ENCODE results near the gene ATP13A2.

Gene ATP13A2

GRCh38 chr1:17008208-17008855, 3.4 kb downstream of the ATP13A2 start:
- in situ Hi-C loops (cut with HindIII; ENCODE audit: low sequenced_read_pairs): no loop called here

GRCh38 chr1:17007121-17007520, 4.6 kb downstream of the ATP13A2 start:
- in situ Hi-C loops (cut with HindIII; ENCODE audit: low sequenced_read_pairs): no loop called here

- in situ Hi-C loops (cut with HindIII; ENCODE audit: low sequenced_read_pairs): no loop called here
Measured at GRCh38 chr1:17005365-17005740, 6.4 kb downstream of the ATP13A2 start.

GRCh38 chr1:17004466-17005364, 7.0 kb downstream of the ATP13A2 start:
- in situ Hi-C loops (cut with HindIII; ENCODE audit: low sequenced_read_pairs): no loop called here

- in situ Hi-C loops (cut with HindIII; ENCODE audit: low sequenced_read_pairs): no loop called here
Measured at GRCh38 chr1:17002524-17002902, 9.2 kb downstream of the ATP13A2 start.

GRCh38 chr1:17001760-17002523, 9.8 kb downstream of the ATP13A2 start:
- in situ Hi-C loops (cut with HindIII; ENCODE audit: low sequenced_read_pairs): no loop called here

GRCh38 chr1:16999863-17000262, 11.9 kb downstream of the ATP13A2 start:
- in situ Hi-C loops (cut with HindIII; ENCODE audit: low sequenced_read_pairs): no loop called here

- in situ Hi-C loops (cut with HindIII; ENCODE audit: low sequenced_read_pairs): no loop called here
Measured at GRCh38 chr1:16998589-16998988, 13.1 kb downstream of the ATP13A2 start.

- in situ Hi-C loops (cut with HindIII; ENCODE audit: low sequenced_read_pairs): no loop called here
Measured at GRCh38 chr1:16996845-16997244, 14.9 kb downstream of the ATP13A2 start.

- in situ Hi-C loops (cut with HindIII; ENCODE audit: low sequenced_read_pairs): no loop called here
Measured at GRCh38 chr1:16993521-16994038, 18.1 kb downstream of the ATP13A2 start.

GRCh38 chr1:16992675-16993074, 19.1 kb downstream of the ATP13A2 start:
- in situ Hi-C loops (cut with HindIII; ENCODE audit: low sequenced_read_pairs): no loop called here

GRCh38 chr1:16992102-16992501, 19.6 kb downstream of the ATP13A2 start:
- in situ Hi-C loops (cut with HindIII; ENCODE audit: low sequenced_read_pairs): no loop called here

- in situ Hi-C loops (cut with HindIII; ENCODE audit: low sequenced_read_pairs): no loop called here
Measured at GRCh38 chr1:16991571-16991970, 20.2 kb downstream of the ATP13A2 start.

- in situ Hi-C loops (cut with HindIII; ENCODE audit: low sequenced_read_pairs): no loop called here
Measured at GRCh38 chr1:16989676-16990391, 21.9 kb downstream of the ATP13A2 start.

- in situ Hi-C loops (cut with HindIII; ENCODE audit: low sequenced_read_pairs): no loop called here
Measured at GRCh38 chr1:16988210-16988609, 23.5 kb downstream of the ATP13A2 start.

- in situ Hi-C loops (cut with HindIII; ENCODE audit: low sequenced_read_pairs): no loop called here
Measured at GRCh38 chr1:16986962-16987361, 24.8 kb downstream of the ATP13A2 start.

- in situ Hi-C loops (cut with HindIII; ENCODE audit: low sequenced_read_pairs): no loop called here
Measured at GRCh38 chr1:16986560-16986959, 25.2 kb downstream of the ATP13A2 start.

- in situ Hi-C loops (cut with HindIII; ENCODE audit: low sequenced_read_pairs): no loop called here
Measured at GRCh38 chr1:16986113-16986512, 25.6 kb downstream of the ATP13A2 start.

- in situ Hi-C loops (cut with HindIII; ENCODE audit: low sequenced_read_pairs): no loop called here
Measured at GRCh38 chr1:16984717-16985116, 27.0 kb downstream of the ATP13A2 start.

GRCh38 chr1:16983649-16984048, 28.1 kb downstream of the ATP13A2 start:
- in situ Hi-C loops (cut with HindIII; ENCODE audit: low sequenced_read_pairs): no loop called here

- in situ Hi-C loops (cut with HindIII; ENCODE audit: low sequenced_read_pairs): no loop called here
Measured at GRCh38 chr1:16982902-16983301, 28.8 kb downstream of the ATP13A2 start.

Measured in endothelial cell of hepatic sinusoid (primary cell).